Hepatocyte (in vitro differentiated cells): ENCODE data around the gene TANGO2. TPM values are rescaled to one million over a fixed set of nuclear protein-coding genes. Genes with fewer than 3 reads are reported as not detected.

Experiments
- DNase-seq: peaks from one replicate; pipeline ENCODE4 v3.0.0-alpha.2; 2016; ENCODE audit warnings: low spot score
- H2AFZ ChIP-seq: fragments of 200-600 bp; sonication (generic); 2 replicates; pipeline ENCODE4 v1.6.0; 2016; ENCODE audit warnings: antibody characterized with exemption, mild to moderate bottlenecking
- H3K27ac ChIP-seq: fragments of 200-600 bp; sonication (generic); 2 replicates; pipeline ENCODE4 v1.5.1; 2016; ENCODE audit warnings: mild to moderate bottlenecking
- H3K27me3 ChIP-seq: fragments of 200-600 bp; sonication (generic); 2 replicates; pipeline ENCODE4 v1.6.1; 2016
- H3K36me3 ChIP-seq: fragments of 200-600 bp; sonication (generic); replicated peaks from 2 replicates; pipeline ENCODE4 v1.5.1; 2016; ENCODE audit warnings: low read depth; ENCODE audit not compliant: insufficient read depth
- H3K4me1 ChIP-seq: fragments of 200-600 bp; sonication (generic); 2 replicates; pipeline ENCODE4 v1.5.1; 2016; ENCODE audit warnings: mild to moderate bottlenecking, moderate library complexity; ENCODE audit not compliant: insufficient read depth
- H3K4me2 ChIP-seq: fragments of 200-600 bp; sonication (generic); 2 replicates; pipeline ENCODE4 v1.6.0; 2016
- H3K4me3 ChIP-seq: fragments of 200-600 bp; sonication (generic); 2 replicates; pipeline ENCODE4 v1.5.1; 2016; ENCODE audit warnings: mild to moderate bottlenecking
- H3K79me2 ChIP-seq: fragments of 200-600 bp; sonication (generic); 2 replicates; pipeline ENCODE4 v1.6.0; 2017; ENCODE audit warnings: mild to moderate bottlenecking
- H3K9me2 ChIP-seq: fragments of 200-600 bp; sonication (generic); replicated peaks from 2 replicates; pipeline ENCODE4 v1.6.0; 2017; ENCODE audit warnings: mild to moderate bottlenecking; ENCODE audit not compliant: insufficient read depth
- H3K9me3 ChIP-seq: fragments of 200-600 bp; sonication (generic); 2 replicates; pipeline ENCODE4 v1.5.1; 2016; ENCODE audit warnings: low read depth, mild to moderate bottlenecking
- H4K20me1 ChIP-seq: fragments of 200-600 bp; sonication (generic); 2 replicates; pipeline ENCODE4 v1.6.0; 2016; ENCODE audit warnings: mild to moderate bottlenecking; ENCODE audit not compliant: insufficient read depth, poor library complexity, severe bottlenecking
- CTCF ChIP-seq: fragments of 200-600 bp; sonication (generic); IDR thresholded peaks from 2 replicates; pipeline ENCODE4 v1.5.1; 2016; ENCODE audit warnings: antibody characterized with exemption, mild to moderate bottlenecking; ENCODE audit not compliant: poor library complexity
- EZH2 ChIP-seq: fragments of 200-600 bp; sonication (generic); IDR thresholded peaks from 2 replicates; pipeline ENCODE4 v1.6.1; 2016; ENCODE audit warnings: antibody characterized with exemption, mild to moderate bottlenecking, borderline replicate concordance
- EZH2phosphoT487 ChIP-seq: fragments of 200-600 bp; sonication (generic); IDR thresholded peaks from one replicate; pipeline ENCODE4 v1.6.1; 2018; ENCODE audit warnings: antibody characterized with exemption, mild to moderate bottlenecking, low read depth, moderate library complexity; ENCODE audit not compliant: unreplicated experiment, severe bottlenecking
- whole genome bisulfite sequencing: methylation state at CpG from one replicate; pipeline ENCODE4 v1.1.6; 2016; ENCODE audit warnings: low lambda C conversion rate; ENCODE audit errors: missing lambda C conversion rate; 5-methylcytosine and 5-hydroxymethylcytosine counted together
- polyA plus RNA-seq: library from polyadenylated mRNA; unstranded; fragments of >200 nt; fragmentation: Nextera tagmentation; extraction: Ambion mirVana; gene quantifications from 2 replicates; pipeline ENCODE4 v1.2.1, GENCODE V29; 2016
- total RNA-seq: library from RNA; depleted of rRNA; stranded (reverse); fragments of >200 nt; gene quantifications from 2 replicates; pipeline ENCODE4 v1.2.3, GENCODE V29; 2014

Gene TANGO2
- total and polyA plus RNA-seq, 2 experiments from 2014 or later: 20.8 to 21.4 TPM

- Histone ChIP-seq H3K9me3 (no peaks in the 10 kb centered on the region), H3K27ac (no peak overlapping the region), H3K36me3 (no peaks in the 10 kb centered on the region), H3K4me1 (no peaks in the 10 kb centered on the region), H3K27me3 (no peaks in the 10 kb centered on the region), H3K4me2 (no peak overlapping the region), H3K79me2 (no peaks in the 10 kb centered on the region), H2AFZ (no peak overlapping the region), H4K20me1 (no peaks in the 10 kb centered on the region), H3K9me2 (no peaks in the 10 kb centered on the region), H3K4me3 (no peak overlapping the region)
- DNase-seq: no peak
- 92% methylated on average over 6 of the region's 6 CpGs for WGBS
- TF ChIP-seq EZH2phosphoT487: no peak
- no peak for TF ChIP-seq CTCF
- TF ChIP-seq EZH2: no peak
Observed at GRCh38 chr22:20054485-20054884, 33.6 kb downstream of the TANGO2 start.

GRCh38 chr22:20055144-20055543, 34.2 kb downstream of the TANGO2 start:
- no peaks in the 10 kb centered on the region for H3K36me3 ChIP-seq
- H3K4me2 ChIP-seq: no peak overlapping the region
- H4K20me1 ChIP-seq: no peaks in the 10 kb centered on the region
- no peaks in the 10 kb centered on the region for H3K79me2 ChIP-seq
- H3K9me2 ChIP-seq: no peaks in the 10 kb centered on the region
- H3K9me3 ChIP-seq: no peaks in the 10 kb centered on the region
- no peaks in the 10 kb centered on the region for H3K27me3 ChIP-seq
- 100% methylated on average over 2 of the region's 2 CpGs for WGBS
- no peak for TF ChIP-seq EZH2phosphoT487
- no peak for TF ChIP-seq CTCF
- TF ChIP-seq EZH2: no peak
- no peak overlapping the region for H3K27ac ChIP-seq
- no peak for DNase-seq
- no peak overlapping the region for H2AFZ ChIP-seq
- no peaks in the 10 kb centered on the region for H3K4me1 ChIP-seq
- no peak overlapping the region for H3K4me3 ChIP-seq

- no peaks in the 10 kb centered on the region for H3K36me3 ChIP-seq
Observed at GRCh38 chr22:20055654-20056053, 34.7 kb downstream of the TANGO2 start.

More at GRCh38 chr22:20055654-20056053, 34.7 kb downstream of the TANGO2 start:
- H2AFZ ChIP-seq: no peak overlapping the region
- no peaks in the 10 kb centered on the region for H3K27me3 ChIP-seq
- no peaks in the 10 kb centered on the region for H3K79me2 ChIP-seq
- H3K4me3 ChIP-seq: no peak overlapping the region
- no peaks in the 10 kb centered on the region for H3K9me2 ChIP-seq
- 93% methylated on average over 15 of the region's 15 CpGs for WGBS
- no peak overlapping the region for H3K27ac ChIP-seq
- H3K4me1 ChIP-seq: no peaks in the 10 kb centered on the region
- no peak for DNase-seq
- TF ChIP-seq CTCF: no peak
- no peak overlapping the region for H3K4me2 ChIP-seq
- no peaks in the 10 kb centered on the region for H3K9me3 ChIP-seq
- no peaks in the 10 kb centered on the region for H4K20me1 ChIP-seq
